GM19193 (cell line): ENCODE results near the gene PDE6A.

Experiments
- POLR2A ChIP-seq: IDR thresholded peaks from 4 replicates; pipeline ENCODE4 v1.6.1; 2011; ENCODE audit not compliant: insufficient read depth, insufficient read length; ENCODE audit errors: extremely low read depth

Gene PDE6A

GRCh38 chr5:149829954-149830353, 114.6 kb downstream of the PDE6A start:
- no peak for TF ChIP-seq POLR2A

DNA sequence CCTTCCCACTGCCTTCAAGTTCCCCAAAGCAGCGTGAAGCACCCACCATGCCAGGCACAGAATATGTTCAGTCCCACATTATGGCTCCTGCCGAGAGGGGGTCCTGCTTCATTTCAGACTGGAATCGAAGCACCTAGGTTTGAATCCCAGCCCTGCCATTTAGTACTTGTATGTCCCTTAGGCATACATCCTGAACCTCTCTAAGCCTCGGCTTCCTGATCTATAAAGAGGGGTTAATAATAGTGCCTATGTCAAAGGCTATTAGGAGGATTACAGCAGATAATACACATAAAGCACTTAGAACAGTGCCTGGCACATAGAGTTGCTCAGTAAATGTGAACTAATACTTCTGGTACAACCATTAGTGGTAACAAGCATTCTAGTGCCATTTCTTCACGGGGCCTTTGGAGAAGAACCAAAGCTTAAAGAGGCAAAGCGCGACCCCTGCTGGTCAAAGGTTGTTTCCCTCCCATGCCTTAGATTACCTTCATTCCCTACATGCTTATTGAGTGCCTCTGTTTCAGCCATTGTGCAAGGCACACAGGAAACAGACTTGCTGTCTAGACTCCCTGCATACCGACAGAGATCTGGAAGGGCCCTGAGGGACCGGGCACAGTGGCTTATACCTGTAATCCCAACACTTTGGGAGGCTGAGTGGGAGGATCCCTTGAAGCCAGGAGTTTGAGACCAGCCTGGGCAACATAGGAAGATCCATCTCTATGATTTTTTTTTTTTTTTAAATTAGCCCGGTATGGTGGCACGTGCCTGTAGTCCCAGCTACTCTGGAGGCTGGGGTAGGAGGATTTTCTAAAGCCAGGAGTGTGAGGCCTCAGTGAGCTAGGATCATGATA, 116.2 kb downstream of the PDE6A start:
- TF ChIP-seq POLR2A = no peak

DNA sequence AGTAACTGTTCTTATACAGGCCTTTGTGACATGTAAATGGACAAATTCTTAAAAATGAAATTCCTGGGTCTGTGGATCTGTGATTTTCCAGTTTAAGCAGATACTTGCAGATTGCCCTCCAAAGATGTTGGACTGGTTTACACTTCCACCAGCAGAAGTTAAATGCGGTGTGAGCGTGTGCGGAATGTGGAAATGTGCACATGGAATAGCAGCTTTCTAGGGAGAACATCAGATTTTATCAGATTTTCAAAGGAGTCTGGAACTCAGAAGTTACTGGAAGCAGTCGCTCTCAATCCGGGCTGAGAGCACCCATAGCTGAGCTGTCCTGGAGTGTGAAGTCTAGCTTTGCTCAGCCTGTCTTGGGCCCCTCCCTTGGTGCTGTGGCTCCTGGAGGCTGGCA, 117.0 kb downstream of the PDE6A start:
- TF ChIP-seq POLR2A = no peak

- no peak for TF ChIP-seq POLR2A
These were observed 117.5 kb downstream of the PDE6A start for GRCh38 chr5:149827086-149827485.

GRCh38 chr5:149826574-149826973, 118.0 kb downstream of the PDE6A start:
- no peak for TF ChIP-seq POLR2A

GRCh38 chr5:149824846-149825245, 119.7 kb downstream of the PDE6A start:
- TF ChIP-seq POLR2A = no peak

- TF ChIP-seq POLR2A = no peak
These were observed 120.5 kb downstream of the PDE6A start for GRCh38 chr5:149824120-149824519.

GRCh38 chr5:149823375-149823774, 121.2 kb downstream of the PDE6A start:
- no peak for TF ChIP-seq POLR2A

GRCh38 chr5:149822301-149822700, 122.3 kb downstream of the PDE6A start:
- TF ChIP-seq POLR2A = no peak

DNA sequence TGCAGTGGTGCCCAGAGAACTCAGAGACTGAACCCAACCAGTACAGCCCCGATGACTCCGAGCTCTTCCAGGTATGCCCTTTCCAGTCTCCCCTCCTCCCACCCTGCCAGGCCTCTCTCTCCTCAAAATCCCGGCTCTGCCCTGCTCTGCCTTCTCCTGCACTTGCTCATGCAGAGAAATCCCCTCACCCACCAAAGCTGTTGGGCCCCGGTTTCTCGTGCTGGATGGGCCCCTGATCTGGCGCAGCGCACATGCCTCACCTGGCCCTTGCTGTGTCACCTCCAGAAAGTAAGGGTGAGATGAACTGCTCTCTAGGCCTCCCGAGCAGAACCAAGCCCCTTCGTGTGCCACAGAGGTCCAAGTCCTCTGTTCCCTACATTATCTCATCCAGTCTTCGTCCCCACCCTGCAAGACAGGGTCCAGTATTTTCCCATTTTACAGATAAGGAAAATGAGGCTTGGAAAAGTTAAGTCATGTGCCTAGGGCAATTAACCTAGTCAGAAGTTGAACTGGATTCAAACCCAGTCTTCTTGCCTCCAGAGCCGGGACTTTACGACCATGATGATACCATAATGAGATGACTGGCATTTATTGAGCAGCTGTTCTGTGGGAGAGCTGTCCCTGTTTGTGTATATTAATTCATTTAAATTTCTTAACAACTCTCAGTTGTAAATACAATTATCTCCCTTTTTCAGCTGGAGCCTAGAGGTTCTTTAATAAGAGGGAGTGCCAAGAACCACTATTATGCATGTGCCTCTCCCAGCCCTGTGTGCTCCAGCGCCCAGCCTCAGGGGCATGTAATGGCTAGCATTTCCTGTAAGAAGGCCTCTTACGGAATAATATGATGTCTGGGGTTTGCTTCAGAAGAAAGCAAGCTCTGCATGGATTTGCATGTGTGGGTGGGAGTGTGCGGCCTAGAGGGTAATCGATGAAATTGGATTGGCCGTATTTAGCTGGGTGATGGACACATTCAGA, 123.8 kb downstream of the PDE6A start:
- TF ChIP-seq POLR2A = no peak

DNA sequence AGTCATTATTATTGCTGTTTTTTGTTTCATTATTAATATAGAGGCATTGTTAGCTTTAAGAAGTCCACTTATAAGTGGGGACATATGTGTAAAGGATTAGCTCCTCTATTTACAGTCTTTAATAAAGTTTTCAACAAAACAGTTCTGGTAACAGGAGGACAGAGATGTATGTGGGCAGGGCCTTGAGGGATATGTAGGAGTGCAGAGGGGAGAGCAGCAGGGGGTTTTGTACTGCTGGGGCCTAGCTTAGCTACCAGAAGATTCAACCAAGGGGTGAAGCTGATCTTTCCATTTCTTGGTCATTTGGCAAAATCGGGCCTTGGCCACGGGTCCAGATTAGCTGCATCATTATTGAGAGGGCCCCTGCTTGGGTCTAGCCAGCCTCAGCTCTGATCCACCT, 124.6 kb downstream of the PDE6A start:
- TF ChIP-seq POLR2A = no peak

- no peak for TF ChIP-seq POLR2A
These were observed 126.5 kb downstream of the PDE6A start for GRCh38 chr5:149818116-149818515.

GRCh38 chr5:149817539-149818060, 127.0 kb downstream of the PDE6A start:
- TF ChIP-seq POLR2A = no peak

DNA sequence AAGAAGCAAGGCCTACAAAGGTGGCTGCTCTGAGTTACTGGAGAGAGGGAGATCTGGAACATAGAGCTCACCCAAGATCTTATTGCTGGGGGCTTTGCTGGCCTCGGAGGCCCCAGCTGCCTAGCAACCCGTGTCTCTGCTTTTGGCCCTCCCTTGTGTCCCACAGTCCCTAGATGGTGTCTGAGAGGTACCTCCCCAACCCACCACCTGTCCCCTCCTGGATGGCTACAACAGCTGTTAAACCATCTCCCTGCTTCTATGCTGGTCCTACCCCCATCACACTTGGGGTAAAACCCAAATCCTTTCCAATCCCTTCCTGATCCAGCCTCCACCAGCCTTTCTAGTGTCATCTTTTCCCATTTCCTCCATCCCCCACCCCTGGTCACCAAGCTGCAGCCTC, 127.9 kb downstream of the PDE6A start:
- TF ChIP-seq POLR2A = no peak

GRCh38 chr5:149811453-149811852, 133.1 kb downstream of the PDE6A start:
- TF ChIP-seq POLR2A = no peak
